22Rv1 (cell line): ENCODE results near the gene ACBD7.

Experiments used
- ZFX ChIP-seq: fragments of 450-650 bp; IDR thresholded peaks from 2 replicates; pipeline ENCODE4 v1.6.1; 2017; ENCODE audit warnings: antibody characterized with exemption, borderline replicate concordance
- TF ChIP-seq, protein P1 (sequence below): fragments of 450-650 bp; IDR thresholded peaks from 2 replicates; pipeline ENCODE4 v1.5.1; 2017; ENCODE audit warnings: mild to moderate bottlenecking

DNA sequence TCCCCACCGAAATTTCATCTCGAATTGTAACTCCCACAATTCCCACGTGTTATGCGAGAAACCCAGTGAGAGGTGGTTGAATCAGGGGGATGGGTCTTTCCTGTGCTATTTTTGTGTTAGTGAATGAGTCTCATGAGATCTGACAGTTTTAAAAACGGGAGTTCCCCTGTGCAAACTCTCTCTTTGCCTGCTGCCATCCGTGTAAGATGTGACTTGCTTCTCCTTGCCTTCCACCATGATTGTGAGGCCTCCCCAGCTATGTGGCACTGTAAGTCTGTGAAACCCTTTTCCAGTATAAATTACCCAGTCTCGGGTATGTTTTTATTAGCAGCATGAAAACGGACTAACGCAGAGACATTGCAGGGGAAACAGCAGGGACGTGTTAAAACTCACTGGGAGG is 50.2 kb downstream of the ACBD7 start:
- TF ChIP-seq, protein P1, sequence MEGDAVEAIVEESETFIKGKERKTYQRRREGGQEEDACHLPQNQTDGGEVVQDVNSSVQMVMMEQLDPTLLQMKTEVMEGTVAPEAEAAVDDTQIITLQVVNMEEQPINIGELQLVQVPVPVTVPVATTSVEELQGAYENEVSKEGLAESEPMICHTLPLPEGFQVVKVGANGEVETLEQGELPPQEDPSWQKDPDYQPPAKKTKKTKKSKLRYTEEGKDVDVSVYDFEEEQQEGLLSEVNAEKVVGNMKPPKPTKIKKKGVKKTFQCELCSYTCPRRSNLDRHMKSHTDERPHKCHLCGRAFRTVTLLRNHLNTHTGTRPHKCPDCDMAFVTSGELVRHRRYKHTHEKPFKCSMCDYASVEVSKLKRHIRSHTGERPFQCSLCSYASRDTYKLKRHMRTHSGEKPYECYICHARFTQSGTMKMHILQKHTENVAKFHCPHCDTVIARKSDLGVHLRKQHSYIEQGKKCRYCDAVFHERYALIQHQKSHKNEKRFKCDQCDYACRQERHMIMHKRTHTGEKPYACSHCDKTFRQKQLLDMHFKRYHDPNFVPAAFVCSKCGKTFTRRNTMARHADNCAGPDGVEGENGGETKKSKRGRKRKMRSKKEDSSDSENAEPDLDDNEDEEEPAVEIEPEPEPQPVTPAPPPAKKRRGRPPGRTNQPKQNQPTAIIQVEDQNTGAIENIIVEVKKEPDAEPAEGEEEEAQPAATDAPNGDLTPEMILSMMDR = no peak
- TF ChIP-seq ZFX = no peak
